ENCODE results near the gene ADAMTS1. TPM values are rescaled to one million over a fixed set of nuclear protein-coding genes. Genes with fewer than 3 reads are reported as not detected.

ADAMTS1 gene
- total RNA-seq, 1 donor, result 243 TPM

DNA sequence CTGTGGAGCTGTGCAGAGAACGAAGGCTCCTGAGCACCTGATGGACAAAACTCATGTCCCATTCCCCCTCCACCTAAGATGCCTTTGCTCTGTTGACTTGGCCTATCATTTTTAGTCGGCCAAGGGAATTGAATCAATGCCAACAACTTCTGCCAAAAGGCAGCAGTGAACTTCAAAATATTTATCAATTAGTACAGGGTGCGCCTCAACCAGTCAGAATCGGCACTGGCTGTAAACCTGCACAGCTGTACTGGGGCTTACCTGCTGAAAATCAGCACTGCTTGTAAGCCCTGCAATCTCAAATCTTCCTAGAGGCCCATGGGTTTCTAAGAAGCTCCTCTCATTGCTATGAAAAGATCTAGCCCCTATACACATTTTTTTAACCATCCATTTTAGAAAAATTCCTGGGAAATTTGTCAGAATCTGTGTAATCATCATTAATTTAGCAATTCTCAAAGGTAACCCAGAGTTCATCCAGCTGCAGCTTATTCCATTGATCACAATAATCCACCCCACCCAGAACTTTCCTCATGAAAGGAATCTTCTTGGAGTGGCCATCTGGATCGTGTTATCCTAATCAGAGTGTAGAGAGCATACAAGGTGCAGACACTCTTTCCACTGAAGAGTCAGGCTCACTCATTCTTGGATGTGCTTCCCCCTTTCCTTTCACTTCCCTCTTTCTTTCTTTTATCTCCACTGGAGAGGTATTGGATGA is 40.2 kb downstream of the ADAMTS1 start:
- DNase-seq (ENCODE audit: insufficient read length, low spot score, missing footprints), result no peak

GRCh38 chr21:26801498-26801897 is 43.7 kb downstream of the ADAMTS1 start:
- Histone ChIP-seq H3K27ac (ENCODE audit: low read depth, low read length) (peak overlapping the region; percentile 87), H3K36me3 (ENCODE audit: insufficient read depth, low read length) (no peaks in the 10 kb centered on the region), H4K20me1 (ENCODE audit: insufficient read depth, low read length) (no peaks in the 10 kb centered on the region), H3K4me2 (ENCODE audit: insufficient read depth, low read length) (peak overlapping the region; percentile 80), H3K4me3 (ENCODE audit: insufficient read depth, low read length) (peak overlapping the region; percentile 57), H3K4me1 (ENCODE audit: insufficient read depth, low read length) (peaks cover 23% of the 10 kb centered on the region), H3K9me3 (ENCODE audit: low read depth, low read length) (no peaks in the 10 kb centered on the region), H2AFZ (ENCODE audit: low read length) (peak overlapping the region; percentile 72), H3K27me3 (ENCODE audit: insufficient read depth, low read length) (no peaks in the 10 kb centered on the region), H3K79me2 (ENCODE audit: insufficient read depth, low read length) (no peaks in the 10 kb centered on the region)
- no peak for TF ChIP-seq CTCF (IDR thresholded peaks at IDR 0.05; ENCODE audit: extremely low read depth, low read depth, low read length)
- DNase-seq (ENCODE audit: insufficient read length, low spot score, missing footprints), result no peak

More for the DNA sequence above, 40.2 kb downstream of the ADAMTS1 start:
- no peaks in the 10 kb centered on the region for H3K36me3 ChIP-seq (ENCODE audit: insufficient read depth, low read length)
- no peaks in the 10 kb centered on the region for H4K20me1 ChIP-seq (ENCODE audit: insufficient read depth, low read length)
- no peaks in the 10 kb centered on the region for H3K9me3 ChIP-seq (ENCODE audit: low read depth, low read length)
- H3K27ac ChIP-seq (ENCODE audit: low read depth, low read length), result no peak overlapping the region
- H3K4me2 ChIP-seq (ENCODE audit: insufficient read depth, low read length), result no peak overlapping the region
- H3K79me2 ChIP-seq (ENCODE audit: insufficient read depth, low read length), result no peaks in the 10 kb centered on the region
- no peak overlapping the region for H2AFZ ChIP-seq (ENCODE audit: low read length)
- H3K4me1 ChIP-seq (ENCODE audit: insufficient read depth, low read length), result peaks cover 20% of the 10 kb centered on the region
- no peak for TF ChIP-seq CTCF (IDR thresholded peaks at IDR 0.05; ENCODE audit: extremely low read depth, low read depth, low read length)
- H3K27me3 ChIP-seq (ENCODE audit: insufficient read depth, low read length), result no peaks in the 10 kb centered on the region
- no peak overlapping the region for H3K4me3 ChIP-seq (ENCODE audit: insufficient read depth, low read length)

DNA sequence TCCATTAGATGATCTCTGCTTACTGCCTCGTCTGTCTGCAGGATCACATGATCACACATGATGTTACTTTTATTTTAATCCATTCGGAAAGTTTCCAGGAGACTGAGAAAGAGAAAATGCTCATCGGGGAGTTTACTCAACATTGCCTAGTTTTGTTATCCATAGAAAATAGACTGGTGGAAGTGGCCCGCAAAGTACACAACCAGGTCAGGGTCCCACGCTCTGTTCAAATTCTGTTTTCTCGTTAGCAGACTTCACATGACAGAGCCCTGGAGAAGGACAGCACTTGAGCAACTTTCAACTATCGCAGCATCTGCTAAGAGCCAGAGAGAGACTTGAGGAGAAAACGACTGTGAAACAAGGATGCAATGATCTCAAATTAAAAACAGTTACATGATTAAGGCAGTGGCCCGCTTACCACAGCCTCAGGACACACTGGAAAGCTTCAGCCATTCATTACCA is 44.2 kb downstream of the ADAMTS1 start:
- peak; percentile 48 for DNase-seq (ENCODE audit: insufficient read length, low spot score, missing footprints)
- no peaks in the 10 kb centered on the region for H3K36me3 ChIP-seq (ENCODE audit: insufficient read depth, low read length)
- H2AFZ ChIP-seq (ENCODE audit: low read length), result peak overlapping the region; percentile 72
- H3K27ac ChIP-seq (ENCODE audit: low read depth, low read length), result peak overlapping the region; percentile 87
- H4K20me1 ChIP-seq (ENCODE audit: insufficient read depth, low read length), result no peaks in the 10 kb centered on the region
- no peak for TF ChIP-seq CTCF (IDR thresholded peaks at IDR 0.05; ENCODE audit: extremely low read depth, low read depth, low read length)
- H3K4me2 ChIP-seq (ENCODE audit: insufficient read depth, low read length), result peak overlapping the region; percentile 80
- no peaks in the 10 kb centered on the region for H3K27me3 ChIP-seq (ENCODE audit: insufficient read depth, low read length)
- peak overlapping the region; percentile 57 for H3K4me3 ChIP-seq (ENCODE audit: insufficient read depth, low read length)
- H3K4me1 ChIP-seq (ENCODE audit: insufficient read depth, low read length), result peaks cover 23% of the 10 kb centered on the region
- H3K9me3 ChIP-seq (ENCODE audit: low read depth, low read length), result no peaks in the 10 kb centered on the region
- H3K79me2 ChIP-seq (ENCODE audit: insufficient read depth, low read length), result no peaks in the 10 kb centered on the region

- Histone ChIP-seq H3K9me3 (ENCODE audit: low read depth, low read length) (no peaks in the 10 kb centered on the region), H3K4me1 (ENCODE audit: insufficient read depth, low read length) (peaks cover 28% of the 10 kb centered on the region), H3K27ac (ENCODE audit: low read depth, low read length) (peak overlapping the region; percentile 87), H4K20me1 (ENCODE audit: insufficient read depth, low read length) (no peaks in the 10 kb centered on the region), H2AFZ (ENCODE audit: low read length) (peak overlapping the region; percentile 72), H3K27me3 (ENCODE audit: insufficient read depth, low read length) (no peaks in the 10 kb centered on the region), H3K36me3 (ENCODE audit: insufficient read depth, low read length) (no peaks in the 10 kb centered on the region), H3K4me3 (ENCODE audit: insufficient read depth, low read length) (no peak overlapping the region), H3K4me2 (ENCODE audit: insufficient read depth, low read length) (peak overlapping the region; percentile 80), H3K79me2 (ENCODE audit: insufficient read depth, low read length) (no peaks in the 10 kb centered on the region)
- DNase-seq (ENCODE audit: insufficient read length, low spot score, missing footprints), result no peak
- no peak for TF ChIP-seq CTCF (IDR thresholded peaks at IDR 0.05; ENCODE audit: extremely low read depth, low read depth, low read length)
Observed at GRCh38 chr21:26800455-26800854, 44.8 kb downstream of the ADAMTS1 start.
